Caco-2 (cell line): ENCODE measurements around the gene WDR33. TPM values are rescaled to one million over a fixed set of nuclear protein-coding genes. Genes with fewer than 3 reads are reported as not detected.
"Not testable (repeated sequence)": the region's sequence is repeated elsewhere in the genome, so short reads cannot be mapped to it uniquely, and the experiment has no call there.

Experiments
- BruUV-seq: library from RNA; stranded (reverse); fragments of 400-500 nt; replicated peaks from 2 replicates; lab custom pipeline; 2021; lab: Mats Ljungman, UMichigan
- CTCF ChIA-PET: fragments of 300-600 bp; sonication (Branson Sonifier 250); formaldehyde crosslinking; loops from one replicate; lab custom pipeline; 2022; ENCODE audit warnings: antibody characterized with exemption; lab: Charles Lee
- POLR2A ChIA-PET: fragments of 300-600 bp; sonication (Branson Sonifier 250); formaldehyde crosslinking; loops from one replicate; lab custom pipeline; 2022; ENCODE audit warnings: antibody characterized with exemption; lab: Charles Lee
- DNase-seq, 2 experiments: peaks; one replicate each; pipeline versions ENCODE4 v3.0.0 to v3.0.0-alpha.2; 2020 to 2022
- H3K27me3 ChIP-seq: replicated peaks from 2 replicates; pipeline ENCODE4 v1.6.0; 2011; ENCODE audit warnings: low read length; ENCODE audit not compliant: control insufficient read depth, insufficient read depth
- H3K36me3 ChIP-seq: 2 replicates; pipeline ENCODE4 v1.5.1; 2011; ENCODE audit warnings: low read length; ENCODE audit not compliant: control insufficient read depth, insufficient read depth
- H3K4me1 ChIP-seq: fragments of 250-450 bp; sonication (Bioruptor Pico); 2 replicates; pipeline ENCODE4 v1.5.1; 2020; ENCODE audit warnings: mild to moderate bottlenecking
- H3K4me3 ChIP-seq: 2 replicates; pipeline ENCODE4 v1.5.1; 2011; ENCODE audit warnings: low read depth, mild to moderate bottlenecking, control low read depth, low read length
- H3K9me3 ChIP-seq: fragments of 250-450 bp; sonication (Bioruptor Pico); 2 replicates; pipeline ENCODE4 v1.5.1; 2020; ENCODE audit warnings: mild to moderate bottlenecking, moderate library complexity
- H3K27ac Mint-ChIP-seq: one replicate; pipeline ENCODE4 v1.8.0; 2022; ENCODE audit warnings: mixed read lengths; ENCODE audit not compliant: unreplicated experiment
- H3K27me3 Mint-ChIP-seq: one replicate; pipeline ENCODE4 v1.8.0; 2022; ENCODE audit warnings: mixed read lengths; ENCODE audit not compliant: insufficient read depth, unreplicated experiment
- H3K36me3 Mint-ChIP-seq: one replicate; pipeline ENCODE4 v1.8.0; 2022; ENCODE audit warnings: mild to moderate bottlenecking, mixed read lengths; ENCODE audit not compliant: insufficient read depth, unreplicated experiment
- H3K4me1 Mint-ChIP-seq: one replicate; pipeline ENCODE4 v1.8.0; 2022; ENCODE audit warnings: low read depth, mixed read lengths; ENCODE audit not compliant: unreplicated experiment
- H3K4me3 Mint-ChIP-seq: one replicate; pipeline ENCODE4 v1.8.0; 2022; ENCODE audit warnings: mild to moderate bottlenecking, moderate library complexity, mixed read lengths; ENCODE audit not compliant: unreplicated experiment
- H3K9me3 Mint-ChIP-seq: one replicate; pipeline ENCODE4 v1.8.0; 2022; ENCODE audit warnings: mixed read lengths; ENCODE audit not compliant: unreplicated experiment
- CTCF ChIP-seq, 2 experiments: fragments of 200-600 bp in 1 of 2; IDR thresholded peaks; 1 replicate in 1 of 2; 2 replicates in 1 of 2; pipeline versions ENCODE4 v1.5.1 to v1.8.0; 2011 to 2022; ENCODE audit warnings: antibody characterized with exemption in 1 of 2, control low read depth in 1 of 2, inconsistent platforms in 1 of 2, low read depth in 1 of 2, low read length in 1 of 2, mild to moderate bottlenecking in 1 of 2, moderate library complexity in 1 of 2; ENCODE audit not compliant: insufficient read depth in 1 of 2, severe bottlenecking in 1 of 2, unreplicated experiment in 1 of 2
- intact Hi-C: fragments of 100-400 bp; cut with micrococcal nuclease; formaldehyde crosslinking; loops from one replicate; pipeline ENCODE4 v1.10.0; 2022; ENCODE audit not compliant: unreplicated experiment
- total RNA-seq: library from RNA; stranded (reverse); gene quantifications from 2 replicates; pipeline ENCODE4 v1.2.3, GENCODE V29; 2022

WDR33 gene
- total RNA-seq, 1 experiment from 2014 or later: 77.5 TPM

GRCh38 chr2:127814677-127815076, 3.7 kb upstream of the WDR33 start:
- Mint-ChIP-seq H3K36me3 (peaks cover 17% of the 10 kb centered on the region), H3K4me3 (no peak overlapping the region), H3K4me1 (peaks cover 5% of the 10 kb centered on the region), H3K27me3 (no peaks in the 10 kb centered on the region), H3K27ac (no peak overlapping the region), H3K9me3 (peaks cover 12% of the 10 kb centered on the region)
- intact Hi-C loops: no loop called here
- DNase-seq: no peak
- Histone ChIP-seq H3K4me3 (no peak overlapping the region), H3K36me3 (no peaks in the 10 kb centered on the region), H3K9me3 (no peaks in the 10 kb centered on the region), H3K27me3 (no peaks in the 10 kb centered on the region), H3K4me1 (0 out of 2 replicates have a peak, but pooled peaks cover 1% of the 10 kb centered on the region)
- no peak for TF ChIP-seq CTCF (IDR thresholded peaks at IDR 0.05; ENCODE audit: insufficient read depth in 1 of 2, low read depth in 1 of 2, low read length in 1 of 2, severe bottlenecking in 1 of 2, unreplicated experiment in 1 of 2)
- no TSS peak for BruUV-seq
- ChIA-PET CTCF (no interaction called here), POLR2A (no interaction called here)

- H3K27ac Mint-ChIP-seq: peak overlapping the region; percentile 99
- POLR2A ChIA-PET, CTCF ChIA-PET, H3K27me3 Mint-ChIP-seq, H3K9me3 ChIP-seq, H3K27me3 ChIP-seq, DNase-seq, intact Hi-C loops, H3K9me3 Mint-ChIP-seq, BruUV-seq, H3K36me3 ChIP-seq, H3K4me1 Mint-ChIP-seq, H3K4me3 ChIP-seq: not testable (repeated sequence)
- H3K4me1 ChIP-seq: peaks cover 14% of the 10 kb centered on the region
- peak overlapping the region; percentile 91 for H3K4me3 Mint-ChIP-seq
- H3K36me3 Mint-ChIP-seq: peaks cover 21% of the 10 kb centered on the region
Measured at GRCh38 chr2:127812441-127812840, 1.5 kb upstream of the WDR33 start.

GRCh38 chr2:127811397-127812321, 688 bp upstream of the WDR33 start:
- no peak for TF ChIP-seq CTCF (IDR thresholded peaks at IDR 0.05; ENCODE audit: insufficient read depth in 1 of 2, low read depth in 1 of 2, low read length in 1 of 2, severe bottlenecking in 1 of 2, unreplicated experiment in 1 of 2)
- H3K4me1 Mint-ChIP-seq: peaks cover 13% of the 10 kb centered on the region
- Histone ChIP-seq H3K36me3 (no peaks in the 10 kb centered on the region), H3K9me3 (no peaks in the 10 kb centered on the region), H3K4me3 (peak overlapping the region; percentile 81), H3K27me3 (no peaks in the 10 kb centered on the region), H3K4me1 (peaks cover 22% of the 10 kb centered on the region)
- peak overlapping the region; percentile 91 for H3K4me3 Mint-ChIP-seq
- DNase-seq: peak in 1 of 2 experiments; percentile 43
- peak overlapping the region; percentile 99 for H3K27ac Mint-ChIP-seq
- no peaks in the 10 kb centered on the region for H3K27me3 Mint-ChIP-seq
- ChIA-PET POLR2A (interaction anchor here (0.8 kb wide), 1 partner anchor 111 kb away, joined by 4 read pairs; the partner anchor contains the start of gene SFT2D3), CTCF (interaction anchor here (0.6 to 1.0 kb wide), 2 partner anchors 33 to 585 kb away, joined by 3 to 4 read pairs; no protein-coding TSS in a partner anchor)
- BruUV-seq: TSS peak; percentile 96
- H3K9me3 Mint-ChIP-seq: no peaks in the 10 kb centered on the region
- peaks cover 22% of the 10 kb centered on the region for H3K36me3 Mint-ChIP-seq
- intact Hi-C loops: loop anchor here (1.0 to 2.0 kb wide), 2 partner anchors 47 to 110 kb away; partner anchors contain the start of genes POLR2D and SFT2D3
